CD14-positive monocyte (primary cell): ENCODE measurements around the gene RALGAPA1. TPM values are rescaled to one million over a fixed set of nuclear protein-coding genes. Genes with fewer than 3 reads are reported as not detected.

Source experiments
- DNase-seq, 3 donors: peaks; one replicate each; pipeline ENCODE4 v3.0.0-alpha.2; 2011 to 2022
- H2AFZ ChIP-seq: 2 replicates; pipeline ENCODE4 v1.6.0; 2012; ENCODE audit warnings: mild to moderate bottlenecking, low read depth, low read length, inconsistent platforms; ENCODE audit not compliant: insufficient read depth, poor library complexity, severe bottlenecking
- H3K27ac ChIP-seq, 2 donors: 1 replicate in 1 of 2; 2 replicates in 1 of 2; pipeline ENCODE4 v1.5.1; 2012 to 2013; ENCODE audit warnings: low read length in 2 of 2, control low read depth in 1 of 2, inconsistent platforms in 1 of 2, low read depth in 1 of 2, mild to moderate bottlenecking in 1 of 2
- H3K27me3 ChIP-seq, 2 donors: one replicate each; pipeline versions ENCODE4 v1.6.0 to v1.6.1; 2011 to 2013; ENCODE audit warnings: low read length in 2 of 2; ENCODE audit not compliant: control insufficient read depth in 2 of 2, insufficient read depth in 2 of 2
- H3K36me3 ChIP-seq, 2 donors: replicated peaks in 1 of 2; 1 replicate in 1 of 2; 2 replicates in 1 of 2; pipeline versions ENCODE4 v1.5.1 to v1.6.1; 2012 to 2013; ENCODE audit warnings: low read length in 2 of 2, control low read depth in 1 of 2, inconsistent platforms in 1 of 2, mild to moderate bottlenecking in 1 of 2; ENCODE audit not compliant: insufficient read depth in 2 of 2, control insufficient read depth in 1 of 2
- H3K4me1 ChIP-seq, 2 donors: 1 replicate in 1 of 2; 2 replicates in 1 of 2; pipeline versions ENCODE4 v1.5.1 to v1.6.1; 2012 to 2013; ENCODE audit warnings: low read length in 2 of 2, control low read depth in 1 of 2, inconsistent platforms in 1 of 2, mild to moderate bottlenecking in 1 of 2, moderate library complexity in 1 of 2; ENCODE audit not compliant: insufficient read depth in 2 of 2, control insufficient read depth in 1 of 2
- H3K4me2 ChIP-seq: replicated peaks from 2 replicates; pipeline ENCODE3; 2012; ENCODE audit warnings: low read length, moderate library complexity, mild to moderate bottlenecking; ENCODE audit not compliant: poor library complexity, severe bottlenecking; ENCODE audit errors: extremely low read depth
- H3K4me3 ChIP-seq, 3 experiments: fragments of 200-600 bp in 1 of 3; sonication (generic) in 1 of 3; replicated peaks in 1 of 3; 1 replicate in 2 of 3; 2 replicates in 1 of 3; pipeline ENCODE4 v1.5.1; 2011 to 2013; ENCODE audit warnings: low read length in 3 of 3, mild to moderate bottlenecking in 3 of 3, control low read depth in 2 of 3, low read depth in 2 of 3, inconsistent platforms in 1 of 3, moderate library complexity in 1 of 3
- H3K79me2 ChIP-seq: 2 replicates; pipeline ENCODE4 v1.6.0; 2012; ENCODE audit warnings: mild to moderate bottlenecking, control low read depth, inconsistent platforms, low read length, moderate library complexity; ENCODE audit not compliant: insufficient read depth
- H3K9ac ChIP-seq: 2 replicates; pipeline ENCODE4 v1.6.0; 2017; ENCODE audit warnings: low read length, mild to moderate bottlenecking; ENCODE audit not compliant: insufficient read depth, poor library complexity, severe bottlenecking
- H3K9me3 ChIP-seq, 2 donors: replicated peaks in 1 of 2; 1 replicate in 1 of 2; 2 replicates in 1 of 2; pipeline versions ENCODE4 v1.5.1 to v1.6.1; 2012 to 2013; ENCODE audit warnings: low read length in 2 of 2, control low read depth in 1 of 2; ENCODE audit not compliant: control insufficient read depth in 1 of 2, insufficient read depth in 1 of 2
- H4K20me1 ChIP-seq: 2 replicates; pipeline ENCODE4 v1.6.0; 2012; ENCODE audit warnings: mild to moderate bottlenecking, low read length, control low read depth, moderate library complexity; ENCODE audit not compliant: insufficient read depth
- H3K27ac Mint-ChIP-seq, 7 donors: one replicate each; pipeline ENCODE4 v1.8.0; 2020; ENCODE audit warnings: mild to moderate bottlenecking in 7 of 7, mixed read lengths in 7 of 7, moderate library complexity in 6 of 7, inconsistent platforms in 2 of 7
- H3K27me3 Mint-ChIP-seq, 3 donors: one replicate each; pipeline ENCODE4 v1.8.0; 2021 to 2022; ENCODE audit warnings: low read depth in 3 of 3, mild to moderate bottlenecking in 3 of 3, mixed read lengths in 3 of 3, moderate library complexity in 3 of 3, inconsistent platforms in 1 of 3
- H3K36me3 Mint-ChIP-seq, 2 donors: one replicate each; pipeline ENCODE4 v1.8.0; 2020; ENCODE audit warnings: mixed read lengths in 2 of 2, inconsistent platforms in 1 of 2, mild to moderate bottlenecking in 1 of 2
- H3K4me1 Mint-ChIP-seq: one replicate; pipeline ENCODE4 v1.8.0; 2020; ENCODE audit warnings: mild to moderate bottlenecking, mixed read lengths
- H3K4me3 Mint-ChIP-seq, 2 donors: one replicate each; pipeline ENCODE4 v1.8.0; 2020; ENCODE audit warnings: mild to moderate bottlenecking in 2 of 2, mixed read lengths in 2 of 2, moderate library complexity in 1 of 2
- H3K9me3 Mint-ChIP-seq, 7 donors: one replicate each; pipeline ENCODE4 v1.8.0; 2020 to 2022; ENCODE audit warnings: mixed read lengths in 7 of 7, mild to moderate bottlenecking in 6 of 7, moderate library complexity in 6 of 7, inconsistent platforms in 2 of 7
- WGBS: methylation state at CpG from one replicate; pipeline ENCODE4 v1.1.5; 2013; ENCODE audit warnings: missing lambda C conversion rate; ENCODE audit not compliant: insufficient coverage; 5-methylcytosine and 5-hydroxymethylcytosine counted together
- intact Hi-C, 2 donors: fragments of 100-400 bp; cut with micrococcal nuclease; formaldehyde crosslinking; loops; one replicate each; pipeline versions ENCODE4 v1.15.0 to v1.15.1; 2023
- polyA plus RNA-seq, 3 donors: library from polyadenylated mRNA; depleted of rRNA in 1 of 3; unstranded in 2 of 3; stranded (reverse) in 1 of 3; fragments of 300-500 nt in 2 of 3; fragments of >200 nt in 1 of 3; fragmentation: Illumina TruSeq in 2 of 3; gene quantifications; 1 replicate in 2 of 3; 2 replicates in 1 of 3; pipeline ENCODE4 v1.2.3, GENCODE V29; 2012 to 2021
- TF ChIP-seq, protein P1 (sequence below): fragments of 200-600 bp; IDR thresholded peaks from one replicate; pipeline ENCODE4 v1.8.0; 2022; ENCODE audit warnings: antibody characterized with exemption, mild to moderate bottlenecking

RALGAPA1 gene
- polyA plus RNA-seq, 3 donors = 3.2 to 7.4 (median 4.1) TPM

DNA sequence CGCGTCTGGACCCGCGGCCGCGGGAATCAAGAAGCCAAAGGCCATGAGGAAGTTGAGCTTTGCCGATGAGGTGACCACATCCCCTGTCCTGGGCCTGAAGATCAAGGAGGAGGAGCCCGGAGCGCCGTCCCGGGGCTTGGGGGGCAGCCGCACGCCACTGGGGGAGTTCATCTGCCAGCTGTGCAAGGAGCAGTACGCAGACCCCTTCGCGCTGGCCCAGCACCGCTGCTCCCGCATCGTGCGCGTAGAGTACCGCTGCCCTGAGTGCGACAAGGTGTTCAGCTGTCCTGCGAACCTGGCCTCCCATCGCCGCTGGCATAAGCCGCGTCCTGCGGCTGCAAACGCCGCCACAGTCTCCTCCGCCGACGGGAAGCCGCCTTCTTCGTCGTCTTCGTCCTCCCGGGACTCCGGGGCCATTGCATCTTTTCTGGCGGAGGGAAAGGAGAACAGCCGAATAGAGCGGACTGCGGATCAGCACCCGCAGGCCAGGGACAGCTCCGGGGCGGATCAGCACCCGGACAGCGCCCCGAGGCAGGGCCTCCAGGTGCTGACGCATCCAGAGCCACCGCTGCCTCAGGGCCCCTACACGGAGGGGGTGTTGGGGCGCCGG, 274.1 kb downstream of the RALGAPA1 start:
- H3K27ac ChIP-seq = no peak overlapping the region
- peak; percentile 25 to 37 (median 30) for DNase-seq
- intact Hi-C loops = no loop called here
- TF ChIP-seq, protein P1, sequence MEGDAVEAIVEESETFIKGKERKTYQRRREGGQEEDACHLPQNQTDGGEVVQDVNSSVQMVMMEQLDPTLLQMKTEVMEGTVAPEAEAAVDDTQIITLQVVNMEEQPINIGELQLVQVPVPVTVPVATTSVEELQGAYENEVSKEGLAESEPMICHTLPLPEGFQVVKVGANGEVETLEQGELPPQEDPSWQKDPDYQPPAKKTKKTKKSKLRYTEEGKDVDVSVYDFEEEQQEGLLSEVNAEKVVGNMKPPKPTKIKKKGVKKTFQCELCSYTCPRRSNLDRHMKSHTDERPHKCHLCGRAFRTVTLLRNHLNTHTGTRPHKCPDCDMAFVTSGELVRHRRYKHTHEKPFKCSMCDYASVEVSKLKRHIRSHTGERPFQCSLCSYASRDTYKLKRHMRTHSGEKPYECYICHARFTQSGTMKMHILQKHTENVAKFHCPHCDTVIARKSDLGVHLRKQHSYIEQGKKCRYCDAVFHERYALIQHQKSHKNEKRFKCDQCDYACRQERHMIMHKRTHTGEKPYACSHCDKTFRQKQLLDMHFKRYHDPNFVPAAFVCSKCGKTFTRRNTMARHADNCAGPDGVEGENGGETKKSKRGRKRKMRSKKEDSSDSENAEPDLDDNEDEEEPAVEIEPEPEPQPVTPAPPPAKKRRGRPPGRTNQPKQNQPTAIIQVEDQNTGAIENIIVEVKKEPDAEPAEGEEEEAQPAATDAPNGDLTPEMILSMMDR = no peak
- peaks cover 12 to 28% of the 10 kb centered on the region in 2 donors for H3K4me1 ChIP-seq
- H3K4me1 Mint-ChIP-seq = peaks cover 13% of the 10 kb centered on the region
- peaks cover 0 to 16% (median 2%) of the 10 kb centered on the region in 7 donors for H3K9me3 Mint-ChIP-seq
- H3K36me3 ChIP-seq = no peaks in the 10 kb centered on the region
- H3K9me3 ChIP-seq = peaks cover 0 to 36% of the 10 kb centered on the region in 2 donors
- no peaks in the 10 kb centered on the region for H3K79me2 ChIP-seq
- H4K20me1 ChIP-seq = no peaks in the 10 kb centered on the region
- peaks cover 5 to 12% of the 10 kb centered on the region in 2 donors for H3K36me3 Mint-ChIP-seq
- H3K27me3 Mint-ChIP-seq = peaks cover 57 to 66% (median 61%) of the 10 kb centered on the region in 3 donors
- 2% methylated on average over 54 of the region's 55 CpGs for WGBS
- H3K9ac ChIP-seq = no peak overlapping the region
- no peak overlapping the region for H3K27ac Mint-ChIP-seq
- peak overlapping the region in 1 of 2 donors; percentile 65 for H3K4me3 Mint-ChIP-seq
- H2AFZ ChIP-seq = no peak overlapping the region
- peak overlapping the region; percentile 82 for H3K4me2 ChIP-seq
- peaks cover 54 to 63% of the 10 kb centered on the region in 2 donors for H3K27me3 ChIP-seq
- peak overlapping the region in 1 of 3 experiments; percentile 69 for H3K4me3 ChIP-seq

DNA sequence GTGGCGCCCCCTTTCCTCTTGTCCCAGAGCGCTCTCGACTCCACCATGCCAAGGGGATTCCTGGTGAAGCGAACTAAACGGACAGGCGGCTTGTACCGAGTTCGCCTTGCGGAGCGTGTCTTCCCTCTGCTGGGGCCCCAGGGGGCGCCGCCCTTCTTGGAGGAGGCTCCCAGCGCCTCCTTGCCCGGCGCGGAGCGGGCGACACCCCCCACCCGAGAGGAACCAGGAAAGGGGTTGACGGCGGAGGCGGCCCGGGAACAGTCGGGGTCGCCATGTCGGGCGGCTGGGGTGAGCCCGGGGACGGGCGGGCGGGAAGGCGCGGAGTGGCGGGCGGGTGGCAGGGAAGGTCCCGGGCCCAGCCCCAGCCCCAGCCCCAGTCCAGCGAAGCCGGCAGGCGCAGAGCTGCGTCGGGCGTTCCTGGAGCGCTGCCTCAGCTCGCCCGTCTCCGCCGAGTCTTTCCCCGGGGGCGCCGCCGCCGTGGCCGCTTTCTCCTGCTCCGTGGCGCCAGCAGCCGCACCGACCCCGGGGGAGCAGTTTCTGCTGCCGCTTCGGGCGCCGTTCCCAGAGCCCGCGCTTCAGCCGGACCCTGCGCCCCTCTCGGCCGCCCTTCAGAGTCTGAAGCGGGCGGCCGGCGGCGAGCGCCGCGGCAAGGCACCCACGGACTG, 274.8 kb downstream of the RALGAPA1 start:
- peaks cover 5 to 12% of the 10 kb centered on the region in 2 donors for H3K36me3 Mint-ChIP-seq
- Histone ChIP-seq H3K9ac (no peak overlapping the region), H3K4me3 (peak overlapping the region in 2 of 3 experiments; percentile 30 to 69), H3K79me2 (no peaks in the 10 kb centered on the region), H3K9me3 (peaks cover 0 to 36% of the 10 kb centered on the region in 2 donors), H3K4me2 (peak overlapping the region; percentile 82), H3K4me1 (peaks cover 12 to 28% of the 10 kb centered on the region in 2 donors), H4K20me1 (no peaks in the 10 kb centered on the region), H3K27ac (no peak overlapping the region), H3K36me3 (no peaks in the 10 kb centered on the region), H3K27me3 (peaks cover 57 to 69% of the 10 kb centered on the region in 2 donors), H2AFZ (peak overlapping the region; percentile 69)
- peak overlapping the region; percentile 70 to 87 for H3K4me3 Mint-ChIP-seq
- WGBS = 2% methylated on average over 77 of the region's 77 CpGs
- H3K4me1 Mint-ChIP-seq = peaks cover 13% of the 10 kb centered on the region
- intact Hi-C loops = no loop called here
- H3K27ac Mint-ChIP-seq = no peak overlapping the region
- H3K9me3 Mint-ChIP-seq = peaks cover 0 to 16% (median 2%) of the 10 kb centered on the region in 7 donors
- peaks cover 61 to 72% (median 66%) of the 10 kb centered on the region in 3 donors for H3K27me3 Mint-ChIP-seq
- TF ChIP-seq, protein P1 = no peak
- peak in 1 of 3 donors; percentile 3 for DNase-seq
